Uterus (tissue), 4 donors: ENCODE measurements around the gene GREB1. TPM values are rescaled to one million over a fixed set of nuclear protein-coding genes. Genes with fewer than 3 reads are reported as not detected.

Experiments
- DNase-seq, 2 donors: peaks; one replicate each; pipeline ENCODE4 v3.0.0-alpha.2; 2019 to 2020
- H3K27ac ChIP-seq, 2 donors: fragments of 200-600 bp; sonication (generic); 1 replicate in 1 of 2; 2 replicates in 1 of 2; pipeline ENCODE4 v1.5.1; 2016 to 2018
- H3K27me3 ChIP-seq, 2 donors: fragments of 200-600 bp; sonication (generic); one replicate each; pipeline ENCODE4 v1.5.1; 2018 to 2019; ENCODE audit warnings: control low read depth in 1 of 2
- H3K36me3 ChIP-seq, 2 donors: fragments of 200-600 bp; sonication (generic); one replicate each; pipeline ENCODE4 v1.5.1; 2019; ENCODE audit warnings: control low read depth in 1 of 2
- H3K4me1 ChIP-seq, 2 donors: fragments of 200-600 bp; sonication (generic); one replicate each; pipeline ENCODE4 v1.5.1; 2018 to 2019; ENCODE audit warnings: control low read depth in 1 of 2
- H3K4me3 ChIP-seq, 2 donors: fragments of 200-600 bp; sonication (generic); 1 replicate in 1 of 2; 2 replicates in 1 of 2; pipeline ENCODE4 v1.5.1; 2018 to 2019; ENCODE audit warnings: mild to moderate bottlenecking in 1 of 2
- H3K9me3 ChIP-seq, 2 donors: fragments of 200-600 bp; sonication (generic); one replicate each; pipeline ENCODE4 v1.5.1; 2019; ENCODE audit warnings: control low read depth in 1 of 2
- CTCF ChIP-seq, 4 experiments: fragments of 200-600 bp in 2 of 4; fragments of 450-650 bp in 2 of 4; sonication (generic) in 2 of 4; IDR thresholded peaks; one replicate each; pipeline ENCODE4 v1.5.1; 2016 to 2019; ENCODE audit warnings: antibody characterized with exemption in 4 of 4, mild to moderate bottlenecking in 2 of 4, moderate library complexity in 1 of 4
- POLR2A ChIP-seq, 2 donors: fragments of 450-650 bp; IDR thresholded peaks; one replicate each; pipeline ENCODE4 v1.6.1; 2016; ENCODE audit warnings: antibody characterized with exemption in 2 of 2, mild to moderate bottlenecking in 1 of 2, moderate library complexity in 1 of 2
- intact Hi-C: fragments of 100-400 bp; cut with DNase I; formaldehyde crosslinking; loops from one replicate; pipeline ENCODE4 v1.15.1; 2023; ENCODE audit warnings: low total_unique reads
- total RNA-seq, 4 donors: library from RNA; depleted of rRNA in 3 of 4; stranded (reverse); fragments of >200 nt in 3 of 4; gene quantifications; one replicate each; pipeline versions ENCODE4 v1.1.0 to v1.2.4, GENCODE V29; 2014 to 2023
- donor health status: DM: yes; HTN: yes; CAD: no.

GREB1 gene
- total RNA-seq, 4 donors from 2014 or later: 20.3 to 166 (median 78.8) TPM

DNA sequence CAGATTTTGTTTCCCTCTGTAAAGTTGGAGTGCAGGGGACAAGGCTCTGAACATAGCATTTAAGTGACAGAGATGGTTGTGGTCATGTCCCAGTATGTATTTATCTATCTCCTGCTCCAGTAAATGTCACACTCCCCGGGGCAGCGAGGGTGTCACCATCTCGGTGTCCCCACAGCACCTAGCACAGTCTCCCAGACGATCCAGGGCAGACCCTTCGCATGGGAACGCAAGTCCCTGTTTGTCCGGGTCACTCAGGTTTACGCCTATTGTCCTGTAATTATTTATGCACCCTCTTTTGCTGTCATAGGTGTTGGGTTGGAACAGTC, 148.7 kb downstream of the GREB1 start:
- H3K36me3 ChIP-seq: no peaks in the 10 kb centered on the region
- H3K27ac ChIP-seq: no peak overlapping the region
- no peak for DNase-seq
- TF ChIP-seq POLR2A (IDR thresholded peaks at IDR 0.05): no peak
- no peak for TF ChIP-seq CTCF (IDR thresholded peaks at IDR 0.05)
- H3K4me3 ChIP-seq: no peak overlapping the region
- no peaks in the 10 kb centered on the region for H3K9me3 ChIP-seq
- intact Hi-C loops: no loop called here
- no peaks in the 10 kb centered on the region for H3K27me3 ChIP-seq
- no peaks in the 10 kb centered on the region for H3K4me1 ChIP-seq

DNA sequence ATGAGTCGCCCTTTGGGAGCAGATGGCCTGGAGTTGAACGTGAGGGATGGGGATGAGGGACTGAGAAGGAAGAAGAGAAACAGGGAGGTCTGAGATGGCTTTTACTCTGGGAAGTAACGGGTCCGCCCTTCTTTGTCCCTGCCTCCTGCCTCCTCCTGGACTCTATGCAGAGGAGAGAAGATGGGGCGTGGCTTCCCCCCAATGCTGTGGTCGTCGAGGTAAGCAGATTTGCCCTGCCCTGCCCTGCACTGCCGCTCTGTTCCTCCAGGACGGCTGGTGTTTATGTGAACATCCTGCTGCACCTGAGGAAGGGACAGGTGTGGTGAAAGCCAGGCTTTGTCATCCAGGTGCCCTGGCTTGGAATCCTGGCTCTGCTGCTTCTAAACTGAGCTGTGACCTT, 149.6 kb downstream of the GREB1 start:
- intact Hi-C loops: no loop called here
- TF ChIP-seq POLR2A (IDR thresholded peaks at IDR 0.05): no peak
- TF ChIP-seq CTCF (IDR thresholded peaks at IDR 0.05): no peak
- no peaks in the 10 kb centered on the region for H3K9me3 ChIP-seq
- no peak overlapping the region for H3K4me3 ChIP-seq
- no peak for DNase-seq
- no peaks in the 10 kb centered on the region for H3K4me1 ChIP-seq
- no peak overlapping the region for H3K27ac ChIP-seq
- no peaks in the 10 kb centered on the region for H3K36me3 ChIP-seq
- no peaks in the 10 kb centered on the region for H3K27me3 ChIP-seq

GRCh38 chr2:11683966-11684365, 150.1 kb downstream of the GREB1 start:
- intact Hi-C loops: no loop called here
- no peaks in the 10 kb centered on the region for H3K4me1 ChIP-seq
- H3K36me3 ChIP-seq: no peaks in the 10 kb centered on the region
- H3K27me3 ChIP-seq: no peaks in the 10 kb centered on the region
- H3K27ac ChIP-seq: no peak overlapping the region
- no peak for DNase-seq
- no peak for TF ChIP-seq POLR2A (IDR thresholded peaks at IDR 0.05)
- TF ChIP-seq CTCF (IDR thresholded peaks at IDR 0.05): no peak
- no peaks in the 10 kb centered on the region for H3K9me3 ChIP-seq
- H3K4me3 ChIP-seq: no peak overlapping the region

GRCh38 chr2:11684894-11685460, 151.1 kb downstream of the GREB1 start:
- H3K27me3 ChIP-seq: no peaks in the 10 kb centered on the region
- no peak overlapping the region for H3K4me3 ChIP-seq
- no peak overlapping the region for H3K27ac ChIP-seq
- H3K36me3 ChIP-seq: no peaks in the 10 kb centered on the region
- DNase-seq: no peak
- no peaks in the 10 kb centered on the region for H3K4me1 ChIP-seq
- intact Hi-C loops: no loop called here
- TF ChIP-seq CTCF (IDR thresholded peaks at IDR 0.05) (no peak), POLR2A (IDR thresholded peaks at IDR 0.05) (no peak)
- no peaks in the 10 kb centered on the region for H3K9me3 ChIP-seq

GRCh38 chr2:11685906-11686470, 152.1 kb downstream of the GREB1 start:
- TF ChIP-seq POLR2A (IDR thresholded peaks at IDR 0.05) (no peak), CTCF (IDR thresholded peaks at IDR 0.05) (no peak)
- Histone ChIP-seq H3K9me3 (no peaks in the 10 kb centered on the region), H3K4me1 (no peaks in the 10 kb centered on the region), H3K27me3 (no peaks in the 10 kb centered on the region), H3K4me3 (no peak overlapping the region), H3K27ac (no peak overlapping the region), H3K36me3 (no peaks in the 10 kb centered on the region)
- DNase-seq: no peak
- intact Hi-C loops: no loop called here
